PC-3 (cell line): ENCODE measurements around the gene PDE6A. TPM values are rescaled to one million over a fixed set of nuclear protein-coding genes. Genes with fewer than 3 reads are reported as not detected.

Source experiments
- ATAC-seq: fragments of 200-7000 bp; cut with Tn5 transposase; 2 replicates; pipeline ENCODE4 v1.9.1; 2020; ENCODE audit warnings: mild to moderate bottlenecking, moderate library complexity
- BruUV-seq: library from RNA; stranded (reverse); fragments of 400-500 nt; replicated peaks from 2 replicates; lab custom pipeline; 2021; lab: Mats Ljungman, UMichigan
- CTCF ChIA-PET: fragments of 300-600 bp; sonication (Branson Sonifier 250); formaldehyde crosslinking; loops from one replicate; lab custom pipeline; 2022; ENCODE audit warnings: antibody characterized with exemption; lab: Charles Lee
- POLR2A ChIA-PET: fragments of 300-600 bp; sonication (Branson Sonifier 250); formaldehyde crosslinking; loops from one replicate; lab custom pipeline; 2022; ENCODE audit warnings: antibody characterized with exemption; ENCODE audit not compliant: unreplicated experiment; lab: Charles Lee
- DNase-seq: peaks from one replicate; pipeline ENCODE4 v3.0.0-alpha.2; 2015
- H2AFZ ChIP-seq: fragments of 300-600 bp; sonication (generic); 2 replicates; pipeline ENCODE4 v1.6.0; 2016; ENCODE audit warnings: antibody characterized with exemption, low read length
- H3F3A ChIP-seq: fragments of 300-600 bp; sonication (generic); one replicate; pipeline ENCODE4 v1.6.0; 2017; ENCODE audit warnings: antibody characterized with exemption, low read length, control low read depth, mild to moderate bottlenecking; ENCODE audit not compliant: unreplicated experiment
- H3K27ac ChIP-seq: fragments of 300-600 bp; sonication (generic); 2 replicates; pipeline ENCODE4 v1.5.1; 2016; ENCODE audit warnings: mild to moderate bottlenecking, low read length
- H3K27me3 ChIP-seq: fragments of 300-600 bp; sonication (generic); 2 replicates; pipeline ENCODE4 v1.6.1; 2016; ENCODE audit warnings: low read length, mixed read lengths
- H3K36me3 ChIP-seq: fragments of 300-600 bp; sonication (generic); 2 replicates; pipeline ENCODE4 v1.6.1; 2016; ENCODE audit warnings: low read depth, mixed run types, low read length, mixed read lengths
- H3K4me1 ChIP-seq: fragments of 300-600 bp; sonication (generic); 2 replicates; pipeline ENCODE4 v1.5.1; 2016; ENCODE audit warnings: low read length; ENCODE audit not compliant: insufficient read depth
- H3K4me2 ChIP-seq: fragments of 300-600 bp; sonication (generic); 2 replicates; pipeline ENCODE4 v1.6.0; 2016; ENCODE audit warnings: low read length
- H3K4me3 ChIP-seq: fragments of 300-600 bp; sonication (generic); 2 replicates; pipeline ENCODE4 v1.5.1; 2016; ENCODE audit warnings: mild to moderate bottlenecking, low read length, mixed read lengths
- H3K79me2 ChIP-seq: fragments of 300-600 bp; sonication (generic); 2 replicates; pipeline ENCODE4 v1.6.1; 2017; ENCODE audit warnings: low read length, mixed read lengths
- H3K9ac ChIP-seq: fragments of 300-600 bp; sonication (generic); 2 replicates; pipeline ENCODE4 v1.6.0; 2016; ENCODE audit warnings: mild to moderate bottlenecking, low read length
- H3K9me2 ChIP-seq: fragments of 300-600 bp; sonication (generic); replicated peaks from 2 replicates; pipeline ENCODE4 v1.6.1; 2016; ENCODE audit warnings: mixed run types, low read length, mixed read lengths
- H3K9me3 ChIP-seq: fragments of 300-600 bp; sonication (generic); 2 replicates; pipeline ENCODE4 v1.6.1; 2016; ENCODE audit warnings: low read length, mixed read lengths
- H4K20me1 ChIP-seq: fragments of 300-600 bp; sonication (generic); 2 replicates; pipeline ENCODE4 v1.6.1; 2016; ENCODE audit warnings: low read length, mixed read lengths
- CTCF ChIP-seq: fragments of 300-600 bp; sonication (generic); conservative IDR thresholded peaks from 2 replicates; pipeline ENCODE4 v1.5.1; 2017; ENCODE audit warnings: antibody characterized with exemption, low read depth, mild to moderate bottlenecking, low read length
- EZH2 ChIP-seq: fragments of 300-600 bp; sonication (generic); IDR thresholded peaks from one replicate; pipeline ENCODE4 v1.6.1; 2017; ENCODE audit warnings: antibody characterized with exemption, mild to moderate bottlenecking, low read length; ENCODE audit not compliant: unreplicated experiment
- EZH2phosphoT487 ChIP-seq: fragments of 300-600 bp; sonication (generic); IDR thresholded peaks from 2 replicates; pipeline ENCODE4 v1.6.1; 2018; ENCODE audit warnings: mild to moderate bottlenecking, antibody characterized with exemption, low read length, borderline replicate concordance
- intact Hi-C: fragments of 100-400 bp; cut with micrococcal nuclease; formaldehyde crosslinking; loops from 2 replicates; pipeline ENCODE4 v1.9.0; 2023
- total RNA-seq: library from RNA; depleted of rRNA; stranded (reverse); fragments of >200 nt; gene quantifications from 2 replicates; pipeline ENCODE4 v1.2.3, GENCODE V29; 2014

Gene PDE6A
- total RNA-seq, 1 experiment from 2014 or later: not detected

- Histone ChIP-seq H3K27me3 (no peaks in the 10 kb centered on the region), H3K36me3 (no peaks in the 10 kb centered on the region), H3K27ac (no peak overlapping the region), H3K4me3 (peak overlapping the region; percentile 71), H3K79me2 (no peaks in the 10 kb centered on the region), H3K9ac (peak overlapping the region; percentile 44), H3K4me1 (peaks cover 33% of the 10 kb centered on the region), H2AFZ (peak overlapping the region; percentile 86), H3K9me3 (no peaks in the 10 kb centered on the region), H3F3A (no peaks in the 10 kb centered on the region), H4K20me1 (no peaks in the 10 kb centered on the region), H3K9me2 (no peaks in the 10 kb centered on the region), H3K4me2 (peak overlapping the region; percentile 85)
- intact Hi-C loops: loop anchor here (1.0 kb wide), 2 partner anchors 27 to 58 kb away; no protein-coding TSS in a partner anchor
- no peak for TF ChIP-seq EZH2
- TF ChIP-seq CTCF: peak; percentile 93
- no peak for TF ChIP-seq EZH2phosphoT487
- ChIA-PET POLR2A (interaction anchor here (0.6 kb wide), 2 partner anchors 26 to 56 kb away, joined by 3 to 7 read pairs; no protein-coding TSS in a partner anchor), CTCF (interaction anchor here (0.6 to 2.9 kb wide), 7 partner anchors 18 to 95 kb away, joined by 3 to 32 read pairs (median 3); partner anchors contain the start of gene SLC26A2)
- peak; percentile 80 for DNase-seq
- ATAC-seq: peak; percentile 84
- no TSS peak for BruUV-seq
These were observed 11.9 kb downstream of the PDE6A start for GRCh38 chr5:149932445-149933350.

- Histone ChIP-seq H3K9me2 (no peaks in the 10 kb centered on the region), H3K36me3 (no peaks in the 10 kb centered on the region), H3K27me3 (no peaks in the 10 kb centered on the region), H3K4me3 (peak overlapping the region; percentile 71), H3F3A (no peaks in the 10 kb centered on the region), H3K9me3 (no peaks in the 10 kb centered on the region), H3K79me2 (no peaks in the 10 kb centered on the region), H3K4me2 (peak overlapping the region; percentile 85), H4K20me1 (no peaks in the 10 kb centered on the region), H3K4me1 (peaks cover 26% of the 10 kb centered on the region), H2AFZ (peak overlapping the region; percentile 86), H3K27ac (no peak overlapping the region), H3K9ac (peak overlapping the region; percentile 44; the same call in 1 of the 2 replicates)
- ChIA-PET POLR2A (interaction anchor here (0.6 kb wide), 1 partner anchor 27 kb away, joined by 3 read pairs; no protein-coding TSS in a partner anchor), CTCF (interaction anchor here (1.1 kb wide), 1 partner anchor 26 kb away, joined by 3 read pairs; no protein-coding TSS in a partner anchor)
- intact Hi-C loops: loop anchor here (1.0 kb wide), 2 partner anchors 27 to 58 kb away; no protein-coding TSS in a partner anchor
- no peak for ATAC-seq
- TF ChIP-seq CTCF: no peak
- TF ChIP-seq EZH2phosphoT487: no peak
- TF ChIP-seq EZH2: no peak
- BruUV-seq: no TSS peak
- no peak for DNase-seq
These were observed 12.6 kb downstream of the PDE6A start for GRCh38 chr5:149931992-149932436.
